Frontal cortex (tissue), 4 donors: ENCODE data around the gene RHBDL3. TPM values are rescaled to one million over a fixed set of nuclear protein-coding genes. Genes with fewer than 3 reads are reported as not detected.
"Not testable (repeated sequence)": the region's sequence is repeated elsewhere in the genome, so short reads cannot be mapped to it uniquely, and the experiment has no call there.

ENCODE experiments used
- DNase-seq, 2 donors: peaks; one replicate each; pipeline ENCODE4 v3.0.0; 2012; ENCODE audit warnings: low spot score in 2 of 2
- FAIRE-seq: peaks from 2 replicates; lab custom pipeline; 2012; peaks lifted over from hg19 to GRCh38; lab: Jason Lieb, UNC
- total RNA-seq: library from RNA; depleted of rRNA; stranded (reverse); fragments of >200 nt; gene quantifications from one replicate; pipeline ENCODE4 v1.2.3, GENCODE V29; 2014
- donor health status: control.
- donor health status: control.
- donor health status: control.

Gene RHBDL3
- total RNA-seq, 1 donor from 2014 or later = 1.6 TPM

DNA sequence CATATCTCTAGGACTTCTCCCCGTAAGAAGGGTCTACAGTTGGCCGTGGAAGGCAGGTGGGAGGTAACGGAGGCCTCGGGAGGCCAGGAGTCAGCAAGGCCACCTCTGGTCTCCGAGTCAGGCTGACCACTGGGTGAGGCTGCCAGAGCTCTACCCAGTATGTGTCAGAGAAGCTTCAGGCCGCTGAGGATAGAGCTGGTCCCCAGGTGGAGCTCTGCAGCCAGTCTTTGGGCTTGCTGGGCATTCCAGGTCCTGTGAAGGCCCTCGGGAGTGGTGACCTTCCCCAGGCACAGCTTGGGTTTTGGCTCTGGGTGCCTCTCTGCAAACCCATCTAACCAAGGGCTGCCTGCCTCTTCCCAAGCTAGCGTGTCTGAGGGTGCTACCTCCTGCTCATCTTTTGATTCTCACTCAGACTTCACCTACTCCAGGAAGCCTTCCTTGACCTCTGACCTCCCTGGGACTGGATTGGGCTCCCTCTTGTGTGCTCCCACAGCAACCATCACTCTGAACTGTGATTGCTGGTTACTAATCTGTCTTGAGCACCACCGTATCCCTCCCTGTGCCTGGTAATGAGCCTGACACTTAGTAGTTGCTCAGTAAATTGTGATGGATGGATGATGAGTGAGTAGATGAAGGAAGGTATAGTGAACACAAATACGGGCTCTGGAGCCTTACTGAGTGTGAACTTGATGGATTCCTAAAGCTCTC, 22.3 kb downstream of the RHBDL3 start:
- DNase-seq (no peak), FAIRE-seq (no peak)

DNA sequence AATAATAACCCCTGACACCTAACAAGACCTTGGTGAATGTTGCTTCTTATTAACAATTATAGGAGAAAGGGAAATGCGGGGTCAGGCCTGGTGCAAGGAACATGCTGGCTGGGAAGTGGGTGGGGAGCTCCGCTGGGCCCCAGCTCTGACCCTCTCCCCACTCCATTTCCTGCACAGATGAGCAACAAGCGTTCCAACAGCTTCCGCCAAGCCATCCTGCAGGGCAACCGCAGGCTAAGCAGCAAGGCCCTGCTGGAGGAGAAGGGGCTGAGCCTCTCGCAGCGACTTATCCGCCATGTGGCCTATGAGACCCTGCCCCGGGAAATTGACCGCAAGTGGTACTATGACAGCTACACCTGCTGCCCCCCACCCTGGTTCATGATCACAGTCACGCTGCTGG, 23.0 kb downstream of the RHBDL3 start:
- no peak for FAIRE-seq

GRCh38 chr17:32289471-32290070, 23.9 kb downstream of the RHBDL3 start:
- FAIRE-seq (no peak), DNase-seq (no peak)

More for the DNA sequence above, 23.0 kb downstream of the RHBDL3 start:
- DNase-seq = no peak

- FAIRE-seq (no peak), DNase-seq (no peak)
Measured at GRCh38 chr17:32292094-32292493, 26.5 kb downstream of the RHBDL3 start.

GRCh38 chr17:32297424-32297823, 31.8 kb downstream of the RHBDL3 start:
- DNase-seq (no peak), FAIRE-seq (no peak)

GRCh38 chr17:32297860-32298259, 32.2 kb downstream of the RHBDL3 start:
- no peak for FAIRE-seq

GRCh38 chr17:32298298-32298697, 32.7 kb downstream of the RHBDL3 start:
- DNase-seq (no peak), FAIRE-seq (no peak)

More at GRCh38 chr17:32297860-32298259, 32.2 kb downstream of the RHBDL3 start:
- no peak for DNase-seq

DNA sequence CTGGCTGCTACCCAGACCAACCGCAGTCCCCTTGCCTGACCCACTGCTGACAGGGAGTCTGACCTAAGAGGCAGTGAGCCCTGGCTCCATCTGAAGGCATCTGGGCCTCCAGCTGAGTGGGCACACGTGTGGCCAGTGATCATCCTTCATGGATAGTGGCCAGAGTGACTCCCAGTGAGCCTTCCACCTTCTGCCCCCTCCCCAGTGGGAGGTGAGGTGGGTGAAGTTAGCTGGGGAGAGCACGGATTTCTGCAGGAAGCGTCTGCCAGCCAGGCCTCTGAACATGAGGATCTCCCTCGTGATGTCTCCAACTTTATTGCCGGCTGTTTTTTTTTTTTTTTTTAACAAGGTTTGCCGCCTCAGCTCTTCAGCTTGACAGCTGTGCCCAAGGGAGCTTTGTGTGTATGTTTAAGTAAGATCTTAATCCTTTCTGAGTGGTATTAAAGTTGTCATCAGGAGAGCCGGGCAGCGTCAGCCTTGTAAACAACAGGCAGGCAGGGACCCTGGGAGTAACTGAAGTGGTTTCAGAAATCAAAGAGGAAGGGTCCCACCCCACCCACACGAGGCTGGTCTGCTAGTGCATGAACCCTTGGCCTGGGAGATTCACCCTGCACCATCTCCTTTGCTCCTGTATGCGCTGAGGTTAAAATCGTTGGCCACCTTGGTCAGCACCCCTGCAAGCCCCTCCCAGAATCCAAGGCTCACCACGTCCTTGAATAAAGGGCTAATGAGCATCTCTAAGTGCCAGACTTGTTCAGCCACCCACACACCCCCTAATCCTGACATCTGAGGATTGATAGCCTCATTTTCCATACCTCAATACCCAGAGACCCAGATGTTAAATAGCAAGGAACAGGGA, 33.3 kb downstream of the RHBDL3 start:
- DNase-seq (no peak), FAIRE-seq (no peak)

DNA sequence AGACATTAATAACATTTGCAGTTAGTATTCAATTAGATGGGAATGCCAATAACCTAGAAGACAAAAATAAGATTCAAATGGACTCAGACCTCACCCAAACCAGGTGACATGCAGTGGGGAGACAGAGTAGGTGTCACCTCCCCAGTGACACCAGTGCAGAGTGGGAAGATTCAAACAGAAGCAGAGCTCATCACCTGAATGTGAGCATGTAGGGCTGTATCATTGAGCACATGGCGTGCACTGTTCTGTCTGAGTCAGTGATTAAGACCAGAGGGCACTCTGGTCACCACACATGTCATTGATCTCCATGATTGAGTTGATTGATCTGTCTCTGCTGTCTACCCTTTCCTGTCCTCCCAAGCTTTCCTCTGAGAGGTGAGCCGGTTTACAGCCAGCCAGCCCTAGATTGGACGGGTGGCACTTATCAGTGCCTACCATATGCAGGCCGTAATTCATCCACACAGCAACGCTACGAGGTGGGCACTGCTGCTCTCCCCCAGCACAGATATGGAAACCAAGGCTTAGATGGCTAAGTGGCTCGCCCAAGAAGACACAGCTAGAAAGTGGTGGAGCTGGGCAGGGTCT, 34.0 kb downstream of the RHBDL3 start:
- no peak for DNase-seq
- FAIRE-seq = no peak

GRCh38 chr17:32302037-32302436, 36.4 kb downstream of the RHBDL3 start:
- DNase-seq (no peak), FAIRE-seq (no peak)

DNA sequence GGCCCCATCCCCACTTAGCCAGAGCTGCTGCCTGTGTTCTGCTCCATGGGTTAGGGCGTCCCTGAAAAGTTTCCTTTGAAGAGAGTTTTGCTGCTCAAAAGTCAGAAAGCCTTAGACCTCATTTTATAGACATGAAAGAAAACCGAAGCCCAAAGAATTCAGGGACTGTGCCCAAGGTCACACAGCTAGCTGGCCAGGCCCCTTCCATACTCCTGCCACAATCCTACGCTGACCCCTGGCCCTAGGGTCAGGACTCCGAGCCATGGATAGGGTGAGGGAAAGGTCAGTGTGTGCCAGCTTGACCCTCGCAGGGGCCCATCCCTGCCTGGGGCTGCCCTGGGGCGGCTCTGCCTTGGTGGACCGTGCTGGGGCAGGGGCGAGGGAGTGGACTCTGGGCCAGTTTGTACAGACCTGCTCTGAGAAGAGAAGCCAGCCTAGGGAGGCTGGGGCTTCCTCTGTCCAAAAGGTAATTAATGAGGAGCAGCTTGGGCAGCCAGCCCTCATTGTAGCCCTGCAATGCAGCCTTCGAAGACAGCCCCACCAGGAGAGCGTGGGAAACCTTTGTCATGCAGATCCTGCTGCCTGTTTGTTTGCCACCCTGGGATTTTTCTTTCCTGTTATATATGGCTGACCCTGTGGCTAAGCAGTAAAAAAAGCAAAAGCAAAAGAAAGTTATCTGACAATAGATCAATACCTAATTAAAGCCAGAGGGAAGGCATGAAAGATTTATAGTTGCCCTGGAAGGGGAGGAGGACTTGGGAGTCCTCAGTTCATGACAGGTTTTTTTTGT, 37.4 kb downstream of the RHBDL3 start:
- FAIRE-seq = no peak

DNA sequence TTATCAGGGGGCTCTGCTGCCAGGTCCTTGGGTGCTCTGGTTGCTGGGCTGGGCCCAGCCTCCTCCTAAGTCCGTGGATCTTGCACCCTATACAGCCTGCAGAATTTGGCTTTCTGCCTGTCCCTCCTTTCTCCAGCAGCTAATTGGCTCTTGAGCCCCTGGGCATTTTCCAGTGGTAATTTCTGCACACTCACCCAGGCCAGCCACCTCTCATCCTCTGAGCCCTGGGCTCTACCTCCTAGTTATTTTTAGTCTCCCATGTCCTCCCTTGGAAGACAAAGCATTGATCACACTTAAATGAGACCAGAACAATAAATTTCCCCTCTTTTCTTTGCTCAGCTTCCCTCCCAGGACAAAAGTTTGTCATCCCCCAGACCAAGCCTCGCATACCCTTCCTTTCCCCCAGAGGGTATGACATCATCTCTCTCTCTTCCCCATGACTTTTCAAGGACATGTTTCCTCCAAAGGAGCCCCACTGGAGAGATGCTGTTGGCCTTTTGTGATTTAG, 38.2 kb downstream of the RHBDL3 start:
- no peak for DNase-seq

More for the DNA sequence above, 37.4 kb downstream of the RHBDL3 start:
- DNase-seq = no peak

DNA sequence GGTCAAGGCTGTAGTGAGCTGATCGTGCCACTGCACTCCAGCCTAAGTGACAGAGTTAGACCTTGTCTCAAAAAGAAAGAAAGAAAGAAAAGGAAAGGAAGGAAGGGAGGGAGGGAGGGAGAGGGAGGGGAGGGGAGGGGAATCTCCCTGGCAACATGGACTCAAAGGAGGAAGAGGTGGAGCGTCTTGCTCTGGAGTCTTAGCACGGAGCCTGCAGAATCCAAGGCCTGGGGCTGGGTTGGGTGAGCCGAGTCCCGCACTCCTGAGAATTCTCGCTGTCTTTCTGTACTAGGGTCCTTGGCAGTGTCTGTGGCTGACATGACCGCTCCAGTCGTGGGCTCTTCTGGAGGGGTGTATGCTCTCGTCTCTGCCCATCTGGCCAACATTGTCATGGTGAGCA, 39.4 kb downstream of the RHBDL3 start:
- FAIRE-seq = no peak
- DNase-seq = no peak

More for the DNA sequence above, 38.2 kb downstream of the RHBDL3 start:
- no peak for FAIRE-seq

DNA sequence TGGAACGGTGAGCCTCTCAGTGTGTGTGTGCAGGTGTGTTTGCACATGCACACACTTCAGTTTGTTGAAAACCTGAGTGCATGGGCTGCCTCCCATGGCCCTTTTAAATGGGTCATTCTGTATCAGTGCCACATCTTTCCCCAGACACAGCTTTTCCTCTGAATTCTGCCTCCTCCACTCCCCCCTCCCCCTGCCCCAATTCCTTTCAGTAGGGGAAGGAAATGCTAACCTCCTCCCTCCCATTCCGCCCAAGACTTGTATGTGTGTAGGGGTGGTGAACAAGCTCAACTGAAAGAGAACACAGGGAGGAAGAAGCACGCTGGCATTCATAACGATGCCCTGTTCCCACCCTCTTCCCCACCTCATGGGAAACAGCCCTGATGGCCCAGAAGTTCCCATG, 42.0 kb downstream of the RHBDL3 start:
- no peak for FAIRE-seq
- DNase-seq = no peak

GRCh38 chr17:32311028-32311536, 45.5 kb downstream of the RHBDL3 start:
- FAIRE-seq (no peak), DNase-seq (no peak)

- FAIRE-seq (no peak), DNase-seq (no peak)
Measured at GRCh38 chr17:32314636-32315035, 49.0 kb downstream of the RHBDL3 start.

GRCh38 chr17:32315171-32315570, 49.5 kb downstream of the RHBDL3 start:
- FAIRE-seq (no peak), DNase-seq (no peak)

DNA sequence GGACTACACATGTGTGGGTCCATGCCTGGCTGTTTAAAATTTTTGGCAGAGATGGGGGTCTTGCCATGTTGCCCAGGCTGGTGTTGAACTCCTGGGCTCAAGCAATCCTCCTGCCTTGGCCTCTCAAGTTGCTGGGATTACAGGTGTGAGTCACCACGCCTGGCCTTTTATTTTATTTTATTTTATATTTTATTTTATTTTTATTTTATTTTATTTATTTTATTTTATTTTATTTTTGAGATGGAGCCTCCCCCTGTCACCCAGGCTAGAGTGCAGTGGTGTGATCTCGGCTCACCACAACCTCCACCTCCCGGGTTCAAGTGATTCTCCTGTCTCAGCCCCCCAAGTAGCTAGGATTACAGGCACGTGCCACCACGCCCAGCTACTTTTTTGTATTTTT, 51.0 kb downstream of the RHBDL3 start:
- not testable (repeated sequence) for DNase-seq, FAIRE-seq

DNA sequence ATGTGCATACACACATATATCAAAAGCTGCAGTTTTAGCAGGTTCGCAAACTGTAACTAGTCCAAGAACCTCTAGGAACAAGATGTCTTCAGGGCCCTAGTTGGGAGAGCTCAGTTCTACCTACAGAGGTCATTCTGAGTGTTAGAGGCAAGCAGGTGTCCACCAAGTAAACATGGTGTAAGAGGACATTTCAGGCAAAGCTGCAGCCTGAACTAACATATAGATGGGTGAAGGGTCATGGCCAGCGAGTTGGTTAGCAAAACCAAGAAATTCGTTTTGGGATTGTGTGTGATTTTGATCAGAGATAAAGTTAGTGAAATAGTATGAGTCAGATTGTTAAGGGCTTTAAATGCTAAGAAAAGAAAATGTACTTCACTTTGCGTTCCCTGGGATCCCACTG, 51.7 kb downstream of the RHBDL3 start:
- DNase-seq (no peak), FAIRE-seq (no peak)
